Activated CD4-positive, CD25-positive, alpha-beta regulatory T cell (primary cell): ENCODE measurements around the gene MYMK.

Experiments used
- DNase-seq, 4 experiments: peaks; one replicate each; lab custom pipeline; 2025; lab: John Stamatoyannopoulos, UW

Gene MYMK

DNA sequence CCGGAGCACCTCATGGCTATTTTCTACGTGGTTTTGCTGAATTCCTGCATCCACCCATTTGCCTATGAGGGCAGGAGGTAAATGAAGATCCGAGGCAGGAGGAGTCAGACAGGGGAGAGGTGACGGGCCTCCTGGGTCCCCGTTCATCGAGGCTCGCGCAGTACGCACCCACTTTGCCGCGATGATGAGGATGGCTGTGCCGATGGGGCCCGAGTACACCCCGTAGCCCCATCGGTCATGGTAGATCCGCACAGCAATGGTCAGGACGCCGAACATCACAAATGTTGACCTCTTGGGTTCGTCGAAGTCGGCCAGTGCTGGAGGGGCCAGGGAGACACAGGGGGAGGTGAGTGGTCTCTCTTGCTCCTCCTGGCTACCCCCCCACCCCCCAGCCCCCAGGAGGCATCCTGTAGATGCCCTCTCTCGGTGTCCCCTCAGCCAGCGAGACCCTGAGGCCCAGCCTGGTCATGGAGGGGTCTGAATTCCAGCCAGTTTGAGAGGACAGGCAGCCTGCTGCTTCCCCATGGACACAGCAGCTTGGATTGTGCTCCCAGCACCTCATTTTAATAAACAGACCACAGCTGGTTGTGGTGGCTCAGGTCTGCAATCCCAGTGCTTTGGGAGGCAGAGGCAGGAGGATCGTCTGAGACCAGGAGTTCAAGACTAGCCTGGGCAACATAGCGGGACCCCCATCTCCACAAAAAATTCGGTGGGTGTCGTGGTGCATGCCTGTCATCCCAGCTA, 5.9 kb downstream of the MYMK start:
- no peak for DNase-seq

DNA sequence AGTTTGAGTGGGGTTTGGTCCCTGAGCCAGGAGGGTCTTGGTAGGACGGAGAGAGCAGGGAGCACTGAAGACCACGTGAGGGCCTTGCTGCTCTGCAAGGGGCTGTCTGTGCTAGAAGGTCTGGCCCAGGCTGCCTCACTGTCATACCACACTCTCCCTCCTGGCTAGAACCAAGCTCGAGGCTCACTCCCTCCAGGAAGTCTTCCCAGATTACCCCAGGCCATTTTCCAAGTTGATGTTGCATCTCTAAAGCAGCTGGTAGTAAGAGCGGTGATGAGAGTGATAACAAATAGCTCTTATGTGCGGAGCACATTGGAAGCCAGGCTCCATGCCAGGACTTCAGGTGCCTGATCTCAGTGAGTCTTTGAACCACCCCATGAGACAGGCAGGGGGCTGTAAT, 6.6 kb downstream of the MYMK start:
- no peak for DNase-seq

DNA sequence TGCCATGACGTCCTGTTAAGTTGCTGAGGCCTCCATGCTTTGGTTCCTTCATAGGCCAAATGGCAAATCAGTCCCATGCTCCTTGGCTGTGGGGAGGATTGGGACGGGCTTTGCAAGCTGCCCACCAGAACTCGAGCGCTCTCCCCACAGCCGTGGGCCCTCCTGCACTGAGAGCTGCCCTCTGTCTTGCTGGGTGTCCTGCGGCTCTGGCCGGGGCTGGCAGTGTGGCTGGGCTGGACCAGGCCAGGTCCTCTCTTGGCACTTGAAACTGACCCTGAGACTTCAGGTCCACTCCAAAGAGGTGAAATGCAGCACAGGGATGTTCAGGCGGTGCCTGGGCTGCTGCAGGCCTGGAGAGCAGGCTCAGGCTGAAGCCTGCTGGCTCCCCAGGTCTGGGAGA, 7.0 kb downstream of the MYMK start:
- no peak for DNase-seq

DNA sequence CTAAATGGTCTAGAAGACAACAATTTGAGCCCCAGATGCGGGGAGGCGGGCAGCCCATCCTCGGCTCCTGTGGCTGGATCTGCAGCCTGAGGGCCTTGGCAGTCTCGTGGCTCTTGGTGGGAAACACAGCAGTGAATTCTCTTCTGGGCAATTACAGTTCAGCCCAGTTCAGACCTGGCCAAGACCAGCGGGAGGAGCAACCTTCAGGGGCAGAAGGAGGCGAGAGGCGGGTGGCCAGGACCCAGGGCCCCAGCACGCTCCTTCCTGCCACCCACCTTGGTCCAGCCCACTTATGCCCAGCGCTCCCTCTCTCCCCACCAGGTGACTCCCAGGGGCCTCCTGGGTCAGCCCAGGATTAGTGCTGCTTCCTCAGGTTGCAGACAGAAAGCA, 7.8 kb downstream of the MYMK start:
- DNase-seq = no peak

DNA sequence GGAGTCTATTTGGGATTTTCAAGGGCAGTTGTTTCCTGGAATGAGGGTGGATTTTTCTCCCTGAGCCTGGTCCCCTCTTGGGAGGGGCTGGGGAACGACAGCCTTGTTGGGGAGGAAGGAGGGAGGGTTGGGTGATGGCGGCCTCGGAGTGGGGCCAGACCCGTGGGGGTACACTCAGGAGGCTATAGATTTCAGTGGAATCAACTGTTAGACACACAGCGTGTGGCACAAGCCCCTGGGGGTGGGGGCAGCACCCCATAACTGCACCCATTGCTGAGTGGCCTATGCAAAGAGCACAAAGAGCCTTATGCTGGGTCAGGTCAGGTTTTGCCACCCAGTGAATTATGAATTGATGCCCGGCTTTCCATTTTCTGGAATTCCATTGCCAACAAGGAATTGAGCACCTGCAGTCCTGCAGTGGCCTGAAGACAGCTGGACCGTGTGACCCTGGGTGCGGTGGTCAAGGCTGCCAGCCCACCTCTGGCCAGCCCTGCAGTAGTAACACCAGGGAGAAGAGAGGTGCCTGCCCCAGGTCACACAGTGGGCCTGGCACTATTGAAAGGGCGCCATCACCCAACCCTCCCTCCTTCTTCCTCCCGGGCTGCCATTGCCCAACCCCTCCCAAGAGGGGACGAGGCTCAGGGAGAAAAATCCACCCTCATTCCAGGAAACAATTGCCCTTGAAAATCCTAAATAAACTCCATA, 8.4 kb downstream of the MYMK start:
- DNase-seq = no peak

DNA sequence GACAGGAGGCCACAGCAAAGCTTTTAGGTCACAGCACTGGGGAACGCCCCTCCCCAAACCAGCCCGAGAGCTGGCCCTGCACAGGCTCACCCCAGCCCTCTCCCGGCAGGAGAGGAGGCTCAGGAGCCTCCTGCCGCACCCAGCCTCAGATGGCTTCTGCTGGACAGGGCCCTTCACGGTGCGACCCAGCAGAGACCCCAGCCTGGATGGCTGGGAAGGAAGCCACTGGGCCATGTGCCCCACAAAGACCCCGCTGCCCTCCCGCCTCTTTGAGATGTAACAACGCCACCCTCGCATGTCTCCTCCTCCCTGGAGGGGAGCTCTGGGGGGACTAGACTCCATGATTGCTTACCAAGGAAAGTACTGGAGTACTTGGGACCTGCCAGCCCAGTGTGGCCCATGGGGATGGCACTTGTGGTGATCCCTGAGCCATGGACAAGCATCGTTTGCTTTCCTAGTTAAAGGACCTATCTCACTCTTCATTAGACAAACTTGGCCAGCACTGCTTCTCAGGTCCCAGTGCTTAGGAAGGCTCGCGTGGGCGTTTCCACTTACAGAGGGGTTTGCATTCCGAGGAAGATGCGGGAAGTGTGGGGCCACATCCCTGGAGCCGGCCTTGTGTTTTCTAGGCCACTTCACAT, 9.0 kb downstream of the MYMK start:
- DNase-seq = no peak

DNA sequence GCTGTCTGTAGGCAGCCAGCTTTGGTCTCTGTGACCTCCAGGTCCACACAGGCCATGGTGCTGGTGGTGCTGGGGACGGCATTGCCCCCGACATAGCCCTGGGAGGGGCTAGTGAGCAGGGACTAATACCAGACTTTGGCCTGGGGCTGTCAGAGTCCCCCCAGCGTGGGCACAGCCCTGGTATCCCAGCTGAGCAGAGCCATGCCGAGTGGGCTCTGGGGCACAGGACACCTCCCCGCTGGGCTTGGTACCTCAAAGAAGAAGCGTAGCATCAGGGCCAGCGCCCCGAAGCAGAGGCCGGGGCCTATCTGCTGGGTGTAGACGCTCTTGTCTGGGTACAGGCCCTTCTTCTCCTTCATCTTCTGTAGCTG, 9.5 kb downstream of the MYMK start:
- no peak for DNase-seq

DNA sequence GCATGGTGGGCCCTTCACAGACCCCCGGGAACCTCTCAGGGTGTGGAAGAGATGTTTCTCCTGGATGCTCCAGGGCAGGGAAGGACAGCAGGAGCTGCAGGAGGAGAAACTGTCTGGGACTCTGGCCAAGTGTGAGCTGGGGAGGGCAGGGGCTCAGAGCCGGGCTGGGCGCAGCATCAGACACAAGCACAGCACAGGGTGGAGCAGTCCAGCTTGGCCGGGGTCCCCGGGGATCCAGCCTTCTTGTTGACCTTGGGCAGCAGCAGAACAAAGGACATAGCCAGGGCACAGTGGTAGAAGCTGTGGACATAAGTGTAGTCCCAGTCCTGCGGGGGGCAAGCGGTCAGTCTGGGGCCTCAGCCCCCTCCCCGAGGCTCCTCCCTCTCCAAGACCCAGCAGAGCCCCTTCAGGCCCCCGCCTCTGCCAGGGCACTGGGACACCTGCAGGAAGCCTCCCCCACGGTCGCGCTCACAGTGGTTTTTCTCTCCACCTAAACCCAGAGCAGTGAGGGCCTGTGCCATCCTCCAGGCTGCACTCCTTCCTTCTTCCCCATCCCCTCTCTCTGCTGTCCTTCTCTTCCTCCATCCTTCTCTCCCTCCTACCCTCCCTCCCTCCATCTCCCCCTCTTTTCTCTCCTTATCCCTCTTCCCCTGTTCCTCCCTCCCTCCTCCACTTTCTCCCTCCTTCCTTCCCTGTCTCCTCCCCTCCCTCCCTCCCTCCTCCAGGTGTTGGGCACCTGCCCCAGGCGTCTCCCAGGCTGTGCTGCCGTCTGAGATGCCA, 10.1 kb downstream of the MYMK start:
- no peak for DNase-seq

DNA sequence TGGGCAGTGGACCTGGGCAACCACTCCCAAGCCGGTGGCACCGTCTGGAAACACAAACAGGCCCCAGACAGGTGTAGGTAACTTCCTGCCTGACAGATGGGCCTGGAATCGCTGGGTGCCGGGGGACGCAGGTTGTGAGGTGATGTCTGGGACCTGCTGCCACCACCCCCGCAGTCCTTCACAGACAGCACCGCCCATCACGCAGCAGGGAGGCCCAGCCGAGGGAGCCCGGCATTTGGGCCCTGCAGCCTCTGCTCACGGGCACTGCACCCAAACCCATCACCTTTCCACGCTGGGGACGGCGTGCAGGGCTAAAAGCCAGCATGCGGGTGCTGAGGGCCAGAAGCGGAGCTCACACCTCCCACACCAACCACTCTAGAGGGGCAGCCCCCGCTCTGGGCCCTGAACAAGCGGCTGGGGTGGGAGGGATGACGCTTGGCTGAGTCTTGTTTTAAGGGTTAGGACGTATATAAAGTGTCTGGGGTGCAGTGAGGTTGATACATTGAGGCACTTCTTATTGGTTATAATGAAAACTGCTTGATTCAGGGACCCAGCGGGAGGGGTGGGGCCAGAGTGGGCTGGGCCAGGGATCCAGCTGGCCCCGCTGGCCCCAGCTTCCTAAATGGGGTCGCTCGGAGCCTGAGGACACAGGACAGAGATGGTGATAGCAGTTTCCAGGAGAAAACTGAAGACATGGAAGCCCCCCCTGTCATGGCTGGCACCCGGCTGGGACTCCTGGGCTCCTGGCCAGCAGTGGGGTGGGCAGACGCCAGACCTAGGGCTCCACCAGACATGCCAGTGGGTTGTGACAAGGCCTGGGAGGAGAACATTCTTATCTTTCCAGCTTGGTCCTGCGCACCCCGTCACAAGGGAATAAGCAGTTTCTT, 11.3 kb downstream of the MYMK start:
- no peak for DNase-seq

DNA sequence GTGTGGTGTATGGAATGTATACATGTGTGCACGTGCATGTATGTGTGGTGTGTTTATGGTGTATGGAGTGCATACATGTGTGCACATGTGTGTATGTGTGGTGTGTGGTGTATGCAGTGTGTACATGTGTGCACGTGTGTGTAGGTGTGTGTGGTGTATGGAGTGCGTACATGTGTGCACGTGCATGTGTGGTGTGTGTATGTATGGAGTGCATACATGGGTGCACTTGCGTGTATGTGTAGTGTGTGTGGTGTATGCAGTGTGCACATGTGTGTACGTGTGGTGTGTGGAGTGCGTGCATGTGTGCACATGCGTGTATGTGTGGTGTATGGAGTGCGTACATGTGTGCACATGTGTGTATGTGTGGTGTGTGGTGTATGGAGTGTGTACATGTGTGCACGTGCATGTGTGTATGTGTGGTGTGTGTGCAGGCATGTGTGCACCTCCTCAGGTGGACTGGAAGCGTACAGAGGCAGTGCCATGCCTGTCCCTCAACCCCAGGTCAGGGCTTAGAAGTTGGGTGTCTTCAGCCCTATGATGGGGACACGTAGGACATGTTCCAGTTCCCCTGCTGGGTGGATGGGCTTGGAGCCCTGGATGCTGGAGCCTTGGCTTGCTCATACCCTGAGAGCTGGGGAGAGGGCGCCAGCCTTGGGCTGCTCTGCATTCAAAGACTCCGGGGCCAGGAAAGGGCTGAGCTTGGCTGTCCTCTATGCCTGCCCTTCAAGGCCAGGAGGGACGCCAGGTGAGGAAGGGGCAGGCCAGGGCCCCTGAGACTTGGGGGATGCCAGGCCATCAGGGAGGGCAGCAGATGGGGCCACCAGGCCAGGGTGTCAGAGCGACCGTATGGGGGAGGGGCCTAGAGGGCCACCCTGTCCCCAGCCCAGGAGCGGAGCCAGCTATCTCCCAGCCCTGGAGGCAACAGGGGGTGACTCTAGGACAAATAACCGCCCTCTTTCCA, 12.2 kb downstream of the MYMK start:
- DNase-seq = no peak

DNA sequence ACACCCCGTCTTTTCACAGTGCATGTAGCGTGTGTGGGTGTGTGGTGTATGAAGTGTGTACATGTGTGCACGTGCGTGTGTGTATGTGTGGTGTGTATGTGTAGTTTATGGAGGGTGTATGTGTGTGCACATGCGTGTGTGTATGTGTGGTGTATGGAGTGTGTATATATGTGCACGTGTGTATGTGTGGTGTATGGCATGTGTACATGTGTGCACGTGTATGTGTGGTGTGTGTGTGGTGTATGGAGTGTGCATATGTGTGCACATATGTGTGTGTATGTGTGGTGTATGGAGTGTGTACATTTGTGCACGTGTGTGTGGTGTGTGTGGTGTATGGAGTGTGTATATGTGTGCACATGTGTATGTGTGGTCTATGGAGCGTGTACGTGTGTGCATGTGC, 13.2 kb downstream of the MYMK start:
- no peak for DNase-seq

DNA sequence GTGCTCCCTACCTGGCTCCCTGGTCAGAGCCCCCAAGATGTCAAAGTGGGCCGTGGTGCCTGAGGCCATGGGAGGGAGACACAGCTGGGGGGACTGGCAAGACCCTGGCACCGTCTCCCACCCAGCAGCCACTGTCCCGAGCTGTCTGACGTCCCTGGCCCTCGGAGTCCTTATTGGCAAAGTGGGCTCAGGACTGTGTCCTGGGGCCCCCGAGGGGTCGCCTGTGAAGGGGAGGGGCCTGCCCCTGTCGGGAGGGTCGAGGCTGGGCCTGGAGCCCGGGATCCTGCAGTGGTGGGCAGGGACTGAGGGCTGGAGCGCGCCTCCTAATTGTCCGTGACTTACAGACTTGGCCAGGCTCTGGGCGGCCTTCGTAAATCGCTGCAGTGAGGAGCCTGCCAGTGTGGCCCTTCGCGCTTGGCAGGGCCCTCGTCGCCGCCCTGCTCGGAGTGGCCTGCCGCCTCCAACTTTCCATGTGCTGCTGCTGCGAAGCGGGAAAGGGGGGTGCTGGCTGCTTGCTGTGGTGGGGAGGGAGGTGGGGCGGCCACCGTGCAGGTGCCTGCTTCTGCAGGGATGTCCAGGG, 13.7 kb downstream of the MYMK start:
- DNase-seq = no peak

DNA sequence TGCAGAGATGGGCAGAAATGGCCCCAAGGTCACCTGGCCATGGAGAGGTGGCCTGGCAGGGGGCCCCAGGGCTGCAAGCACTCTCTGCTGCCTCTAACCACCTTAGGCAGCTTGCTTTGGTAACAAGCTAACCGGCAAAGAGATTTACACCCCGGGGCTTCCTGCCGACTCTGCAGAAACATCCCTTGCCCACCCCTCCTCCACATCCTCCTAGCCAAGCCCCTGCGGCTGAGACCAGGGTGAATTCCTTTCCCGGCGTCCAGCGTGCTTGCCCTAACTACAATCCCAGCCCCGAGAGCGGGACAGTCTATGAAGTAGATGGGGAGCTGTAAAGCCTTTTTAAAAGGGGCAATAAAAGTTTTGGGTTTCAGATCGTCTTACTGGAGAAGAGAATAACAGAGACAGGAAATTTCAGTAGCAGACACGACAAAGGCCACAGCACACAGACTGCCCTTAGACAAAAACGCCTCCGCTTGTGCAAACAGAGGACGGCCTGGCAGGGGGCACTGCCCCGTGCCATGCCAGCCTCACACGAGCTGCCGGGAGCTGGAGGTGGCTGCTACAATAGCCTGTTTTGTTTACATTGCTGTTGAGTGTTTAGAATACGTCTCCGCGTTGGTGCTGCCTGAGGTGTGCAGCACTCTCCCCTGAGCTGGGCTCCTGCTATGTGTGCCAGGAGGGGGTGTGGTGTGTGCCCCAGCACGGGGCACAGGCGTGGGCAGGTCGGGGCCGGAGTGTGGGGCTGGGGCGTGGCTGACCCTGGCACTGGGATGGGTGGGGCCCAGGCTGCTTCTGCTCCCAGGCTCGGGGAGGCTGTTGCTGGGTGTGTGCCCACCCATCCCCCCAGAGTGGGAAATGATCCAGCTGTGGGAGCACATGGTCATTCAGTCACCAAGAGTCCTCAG, 15.3 kb downstream of the MYMK start:
- no peak for DNase-seq

DNA sequence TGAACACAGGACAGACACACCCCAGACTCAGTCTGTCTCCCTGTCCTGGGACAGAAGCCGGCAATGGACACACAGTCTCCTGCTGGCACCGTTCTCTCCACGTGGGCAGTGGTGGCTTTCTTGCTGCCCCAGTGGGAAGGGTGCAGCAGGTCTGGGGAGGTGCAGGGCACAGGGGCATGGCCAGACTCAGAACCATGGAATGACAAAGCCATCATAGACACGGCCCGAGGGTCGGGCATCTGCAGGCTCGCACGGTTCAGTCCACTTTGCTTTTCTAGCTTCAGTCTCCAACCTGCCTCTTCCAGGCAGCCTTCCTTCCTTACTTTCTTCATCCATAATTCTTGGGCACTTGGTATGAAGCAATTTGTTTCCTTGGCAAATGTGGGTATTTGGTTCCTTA, 16.7 kb downstream of the MYMK start:
- DNase-seq = no peak

DNA sequence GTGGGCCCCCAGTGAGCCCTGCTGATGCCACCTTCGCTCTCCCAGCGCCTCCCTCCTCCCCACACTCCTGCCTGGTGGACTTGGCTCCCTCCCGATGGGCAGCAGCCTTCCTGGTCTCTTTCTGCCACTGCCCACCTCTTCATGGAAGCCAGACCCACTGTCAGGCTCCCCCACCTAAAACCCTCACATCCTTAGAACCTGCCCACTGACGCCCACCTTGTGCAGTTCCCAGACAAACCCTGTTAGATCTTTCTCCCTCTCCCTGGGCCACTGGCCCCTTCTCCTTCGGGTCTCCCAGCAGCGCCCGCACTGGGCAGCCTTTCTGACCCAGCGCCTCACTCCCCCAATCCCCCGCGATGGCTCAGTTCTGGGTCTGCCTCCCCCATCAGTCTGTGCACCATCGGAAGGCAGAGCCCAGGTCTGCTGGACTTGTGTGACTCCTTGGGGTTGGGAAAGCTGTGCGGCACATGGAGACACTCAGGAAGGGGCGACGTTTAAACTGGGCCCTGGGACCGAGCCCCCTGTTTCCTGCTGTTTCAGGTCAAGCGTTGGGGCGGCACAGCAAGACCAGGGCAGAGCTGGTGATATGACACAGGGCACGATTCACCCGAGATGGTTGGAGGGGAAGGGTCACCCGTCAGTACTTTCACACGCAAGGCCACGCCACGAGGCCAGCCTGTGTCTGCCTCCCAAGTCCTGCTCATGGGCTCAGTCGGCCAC, 17.4 kb downstream of the MYMK start:
- DNase-seq = no peak

DNA sequence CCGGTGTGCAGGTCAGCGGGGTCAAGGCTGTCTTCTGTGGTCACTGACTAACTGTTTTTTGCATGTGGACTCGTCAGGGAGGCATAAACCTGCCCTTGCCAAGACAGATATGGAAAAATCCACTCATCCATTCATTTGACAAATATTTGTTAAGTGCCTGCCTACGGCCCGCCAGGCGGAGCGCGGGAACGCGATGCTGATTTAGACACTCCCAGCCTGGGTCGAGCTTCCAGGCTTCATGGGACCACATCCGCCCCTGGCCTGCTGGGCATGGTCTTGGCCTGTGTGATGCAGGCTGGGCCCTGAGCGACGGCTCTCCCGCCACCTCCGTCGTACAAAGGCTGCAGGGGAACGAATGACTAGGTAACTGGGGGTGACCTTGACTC, 18.1 kb downstream of the MYMK start:
- no peak for DNase-seq

DNA sequence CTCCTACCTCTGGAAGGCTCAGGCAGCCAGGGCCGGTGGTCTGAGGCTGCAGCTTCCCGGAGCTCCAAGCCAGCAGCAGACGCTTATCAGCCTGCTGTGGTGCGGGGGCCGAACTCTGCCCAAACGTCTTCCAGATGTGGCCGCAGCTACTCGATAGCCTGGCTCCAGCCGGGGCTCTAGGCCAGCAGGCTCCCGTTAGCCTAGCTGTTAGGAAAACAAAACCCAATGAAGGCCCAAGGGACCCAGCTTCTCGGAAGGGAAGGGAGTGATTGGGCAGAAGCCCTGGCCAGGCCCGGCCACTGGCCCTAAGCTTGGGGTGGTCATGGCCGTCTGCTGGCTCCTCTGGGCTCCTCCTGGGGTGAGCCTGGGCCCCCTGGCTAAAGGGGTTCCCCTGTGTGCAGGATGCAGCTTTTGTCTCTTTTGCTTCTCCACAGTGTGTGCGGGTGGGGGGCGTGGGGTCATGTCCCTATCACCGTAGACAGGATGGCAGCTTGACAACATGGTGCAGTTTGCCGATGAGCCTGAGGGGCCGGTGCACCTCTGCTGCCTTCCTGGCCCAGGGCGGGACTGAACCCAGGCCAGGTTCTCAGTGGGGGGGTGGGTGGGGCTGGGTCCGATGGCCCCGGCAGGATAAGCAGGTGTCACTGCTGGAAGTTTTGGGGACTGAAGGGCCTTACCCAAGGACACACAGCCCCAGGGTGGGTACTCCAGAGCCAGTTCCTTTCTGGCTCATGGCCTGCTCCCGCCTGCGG, 18.7 kb downstream of the MYMK start:
- no peak for DNase-seq
